DMS153 treated with DMSO at 0.1 percent for 48 hours (cell line): Measurements from ENCODE around the gene TMEM89.

ENCODE experiments used
- DNase-seq: peaks from one replicate; lab custom pipeline; 2025; ENCODE audit not compliant: unreplicated experiment; lab: John Stamatoyannopoulos, UW

Gene TMEM89

GRCh38 chr3:48591886-48592518 lies 29.6 kb downstream of the TMEM89 start:
- DNase-seq: no peak

GRCh38 chr3:48591436-48591835 lies 30.1 kb downstream of the TMEM89 start:
- DNase-seq: no peak

DNA sequence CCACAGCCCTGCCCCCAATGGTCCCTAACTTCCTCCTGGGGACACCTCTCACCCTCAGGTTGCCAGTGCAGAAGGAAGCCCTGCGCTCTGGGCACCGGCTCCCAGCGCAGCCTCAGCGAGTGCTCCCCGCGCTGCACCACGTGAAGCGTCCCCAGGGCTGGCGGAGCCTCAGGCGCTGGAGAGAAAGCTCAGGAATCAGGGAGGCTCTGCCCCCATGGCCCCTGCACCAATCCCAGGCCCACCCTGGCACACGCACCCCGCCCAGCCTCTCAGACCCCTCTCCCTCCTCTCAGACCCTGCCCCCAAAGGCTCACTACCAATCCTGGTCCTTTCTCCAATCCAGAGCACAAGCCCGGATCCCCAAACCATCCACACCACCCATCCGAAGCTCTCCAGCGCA lies 33.3 kb downstream of the TMEM89 start:
- no peak for DNase-seq

GRCh38 chr3:48587686-48588085 lies 33.9 kb downstream of the TMEM89 start:
- DNase-seq: no peak

DNA sequence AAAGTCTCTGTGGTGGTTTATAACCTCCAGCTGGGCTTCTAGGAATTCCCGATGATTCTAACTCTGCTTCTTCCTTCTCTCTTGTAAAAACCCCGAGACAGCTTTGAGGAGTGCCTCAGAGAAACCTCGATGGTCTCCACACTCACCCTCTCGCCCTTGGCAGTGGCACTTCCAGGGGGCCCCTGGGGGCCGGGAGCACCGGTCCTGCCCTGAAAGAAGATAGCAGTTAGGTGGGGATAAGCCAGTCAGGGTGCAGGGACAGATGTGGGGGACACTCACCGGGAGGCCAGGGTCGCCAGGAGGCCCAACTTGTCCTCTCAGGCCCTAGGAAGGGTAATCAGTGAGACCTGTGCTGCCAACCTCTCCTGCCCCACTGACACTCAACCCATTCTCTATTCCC lies 36.2 kb downstream of the TMEM89 start:
- no peak for DNase-seq

- DNase-seq: no peak
Observed at GRCh38 chr3:48584836-48585235, 36.7 kb downstream of the TMEM89 start.

DNA sequence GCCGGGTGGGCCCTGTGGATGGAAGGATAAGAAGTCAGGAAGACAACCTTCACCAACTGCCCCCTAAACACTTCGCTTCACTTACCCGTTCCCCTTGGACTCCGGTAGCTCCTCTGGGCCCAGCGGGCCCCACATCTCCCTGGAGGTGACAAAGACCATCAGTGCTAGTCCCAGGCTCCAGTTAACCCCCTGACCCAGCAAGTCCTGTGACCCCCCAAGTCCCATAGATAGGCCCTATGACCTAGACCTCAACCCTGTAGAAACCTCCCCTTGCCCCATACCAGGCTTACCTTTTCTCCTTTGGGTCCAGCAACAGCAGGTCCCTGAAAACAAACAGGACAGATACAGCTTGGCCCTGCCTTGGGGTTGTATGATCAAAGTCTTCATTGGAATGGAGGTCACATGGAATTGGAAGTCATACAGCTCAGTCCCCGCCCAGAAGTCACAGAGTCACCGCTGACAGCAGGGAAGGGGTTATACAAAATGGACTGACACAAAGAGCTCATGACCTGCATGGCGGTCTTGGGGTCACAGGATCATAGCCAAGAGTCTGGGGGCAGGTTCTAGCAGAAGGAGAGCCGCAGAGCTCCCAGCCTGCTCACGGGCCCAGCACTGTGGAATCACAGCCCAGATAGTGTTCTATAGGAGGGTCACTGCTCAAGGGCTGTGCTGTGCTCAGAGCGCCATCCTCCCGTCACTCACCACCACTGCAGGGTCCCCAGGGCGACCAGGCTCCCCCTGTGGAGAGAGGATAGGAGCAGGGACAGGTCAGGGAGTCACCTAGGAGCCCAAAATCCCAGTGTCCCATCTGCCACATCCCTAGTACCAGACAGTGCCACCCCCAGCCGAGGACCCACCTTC lies 39.7 kb downstream of the TMEM89 start:
- DNase-seq: no peak

GRCh38 chr3:48576647-48577046 lies 44.9 kb downstream of the TMEM89 start:
- DNase-seq: no peak

GRCh38 chr3:48575366-48575765 lies 46.2 kb downstream of the TMEM89 start:
- DNase-seq: no peak

DNA sequence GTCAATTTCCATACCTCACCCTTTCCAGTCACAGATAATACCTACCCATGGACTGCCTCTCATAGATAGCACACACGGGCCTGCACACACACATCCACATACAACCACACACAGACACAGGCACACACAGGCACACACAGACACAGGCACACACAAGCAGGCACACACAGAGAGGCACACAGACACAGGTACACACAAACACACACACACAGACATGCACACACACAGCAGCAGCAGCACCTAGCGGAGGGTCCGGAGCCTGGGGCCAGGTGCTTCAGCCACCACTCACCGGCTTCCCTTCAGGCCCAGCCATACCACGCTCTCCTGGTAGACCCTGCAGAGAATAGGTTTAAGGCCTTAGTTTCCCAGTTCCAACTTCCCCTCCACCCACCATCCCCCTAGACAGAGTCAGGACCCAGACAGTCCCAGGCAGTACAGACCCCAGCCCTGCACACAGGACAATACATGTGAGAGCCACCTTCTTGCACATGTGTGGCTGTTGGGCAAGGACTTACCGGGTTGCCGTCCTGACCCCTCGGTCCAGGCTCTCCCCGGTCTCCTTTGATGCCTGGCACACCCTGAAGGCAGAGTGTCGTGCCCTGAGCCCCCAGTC lies 47.5 kb downstream of the TMEM89 start:
- DNase-seq: no peak

DNA sequence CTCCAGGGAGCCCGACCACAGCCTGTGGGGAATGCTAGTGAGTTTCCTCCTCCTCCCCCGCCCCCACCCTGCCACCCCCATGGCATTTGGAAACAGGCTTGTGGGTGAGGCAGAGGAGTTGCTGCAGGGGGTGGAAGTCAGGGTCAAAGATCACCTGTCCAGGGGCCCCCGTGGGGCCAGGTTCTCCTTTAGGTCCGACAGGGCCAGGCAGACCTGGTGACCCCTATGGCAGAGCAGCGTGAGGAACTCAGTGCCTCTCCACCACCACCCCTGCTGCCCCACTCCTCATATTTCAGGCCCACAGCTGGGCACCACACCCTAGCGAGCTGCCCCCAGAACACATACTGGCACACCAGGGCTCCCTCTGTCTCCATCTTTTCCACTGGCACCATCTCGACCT lies 49.1 kb downstream of the TMEM89 start:
- no peak for DNase-seq

DNA sequence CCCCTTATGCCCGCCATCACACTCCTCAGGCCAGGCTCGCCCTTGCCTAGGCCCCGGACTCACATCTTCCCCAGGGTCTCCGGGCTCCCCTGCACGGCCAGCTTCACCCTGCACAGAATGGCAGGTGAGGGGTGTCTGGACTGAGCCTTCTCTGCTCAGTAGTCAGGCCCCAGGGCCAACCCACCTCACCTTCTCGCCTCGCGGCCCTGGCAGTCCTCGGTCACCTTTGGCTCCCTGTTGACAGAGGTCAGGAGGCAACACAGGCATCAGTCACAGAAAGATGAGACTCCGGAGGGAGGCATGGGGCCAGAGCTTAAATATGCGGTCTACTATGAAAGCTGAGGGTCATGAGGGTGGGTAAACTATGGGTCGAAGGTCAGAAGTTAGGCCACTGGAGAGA lies 49.6 kb downstream of the TMEM89 start:
- DNase-seq: no peak
